Panc1 (cell line): ENCODE measurements around the gene FADD. TPM values are rescaled to one million over a fixed set of nuclear protein-coding genes. Genes with fewer than 3 reads are reported as not detected.
"Not testable (repeated sequence)": the region's sequence is repeated elsewhere in the genome, so short reads cannot be mapped to it uniquely, and the experiment has no call there.

ENCODE experiments used
- ATAC-seq: fragments of 200-7000 bp; cut with Tn5 transposase; 2 replicates; pipeline ENCODE4 v1.9.1; 2020; ENCODE audit warnings: mild to moderate bottlenecking, moderate library complexity
- BruUV-seq: library from RNA; stranded (reverse); fragments of 400-500 nt; replicated peaks from 2 replicates; lab custom pipeline; 2021; lab: Mats Ljungman, UMichigan
- CTCF ChIA-PET: fragments of 300-600 bp; sonication (Branson Sonifier 250); formaldehyde crosslinking; loops from one replicate; lab custom pipeline; 2022; ENCODE audit warnings: antibody characterized with exemption; lab: Charles Lee
- POLR2A ChIA-PET: fragments of 300-600 bp; sonication (Branson Sonifier 250); formaldehyde crosslinking; loops from one replicate; lab custom pipeline; 2022; ENCODE audit warnings: antibody characterized with exemption; lab: Charles Lee
- DNase-seq: peaks from one replicate; pipeline ENCODE4 v3.0.0-alpha.2; 2010; ENCODE audit warnings: low read depth, low spot score
- H3K27ac ChIP-seq: 2 replicates; pipeline ENCODE4 v1.5.1; 2011; ENCODE audit warnings: mild to moderate bottlenecking, low read length, inconsistent platforms
- H3K27me3 ChIP-seq: fragments of 200-500 bp; sonication (Bioruptor generic); 2 replicates; pipeline ENCODE4 v1.6.0; 2014; ENCODE audit warnings: low read length, inconsistent platforms; ENCODE audit not compliant: control insufficient read depth, insufficient read depth
- H3K36me3 ChIP-seq: fragments of 200-500 bp; sonication (Bioruptor generic); 2 replicates; pipeline ENCODE4 v1.5.1; 2014; ENCODE audit warnings: inconsistent platforms, mild to moderate bottlenecking, low read length, moderate library complexity; ENCODE audit not compliant: control insufficient read depth, insufficient read depth
- H3K4me1 ChIP-seq: 2 replicates; pipeline ENCODE4 v1.5.1; 2011; ENCODE audit warnings: inconsistent platforms, mild to moderate bottlenecking, low read length, moderate library complexity; ENCODE audit not compliant: control insufficient read depth, insufficient read depth
- H3K4me3 ChIP-seq, 2 experiments: 2 replicates each; pipeline ENCODE4 v1.5.1; 2011 to 2012; ENCODE audit warnings: low read depth in 2 of 2, low read length in 2 of 2, mild to moderate bottlenecking in 2 of 2, inconsistent platforms in 1 of 2, moderate library complexity in 1 of 2
- H3K9me3 ChIP-seq: fragments of 200-500 bp; sonication (Bioruptor generic); 2 replicates; pipeline ENCODE4 v1.5.1; 2014; ENCODE audit warnings: low read depth, mild to moderate bottlenecking, inconsistent platforms, low read length, moderate library complexity; ENCODE audit not compliant: control insufficient read depth, insufficient read depth
- POLR2AphosphoS5 ChIP-seq: IDR thresholded peaks from 2 replicates; pipeline ENCODE4 v1.6.1; 2012; ENCODE audit warnings: mild to moderate bottlenecking, low read depth, low read length, moderate library complexity
- SIN3A ChIP-seq: IDR thresholded peaks from 2 replicates; pipeline ENCODE4 v1.6.1; 2012; ENCODE audit warnings: low read depth, mild to moderate bottlenecking, low read length, moderate library complexity, borderline replicate concordance; ENCODE audit not compliant: insufficient read depth
- TCF7L2 ChIP-seq: IDR thresholded peaks from 2 replicates; pipeline ENCODE4 v1.6.1; 2011; ENCODE audit warnings: mild to moderate bottlenecking, low read depth, low read length, inconsistent platforms
- in situ Hi-C: cut with HindIII; loops from 2 replicates; pipeline ENCODE4 v1.10.0; 2016; ENCODE audit warnings: low sequenced_read_pairs, low pct_unique_long_range_greater_than_20kb
- intact Hi-C: fragments of 100-400 bp; cut with micrococcal nuclease; formaldehyde crosslinking; loops from one replicate; pipeline ENCODE4 v1.10.0; 2022; ENCODE audit not compliant: unreplicated experiment
- total RNA-seq: library from RNA; stranded (reverse); gene quantifications from one replicate; pipeline ENCODE4 v1.2.1, GENCODE V29; 2021; ENCODE audit not compliant: unreplicated experiment
- TF ChIP-seq, protein P1 (sequence below), 2 experiments: IDR thresholded peaks; 2 replicates each; pipeline ENCODE4 v1.6.1; 2011 to 2012; ENCODE audit warnings: low read depth in 2 of 2, control low read depth in 1 of 2, low read length in 1 of 2, mild to moderate bottlenecking in 1 of 2, moderate library complexity in 1 of 2; ENCODE audit not compliant: insufficient read depth in 1 of 2
- TF ChIP-seq, protein P2 (sequence below): fragments of 450-650 bp; IDR thresholded peaks from 2 replicates; pipeline ENCODE4 v1.5.1; 2017; ENCODE audit warnings: mild to moderate bottlenecking

The FADD gene
- total RNA-seq, 1 experiment from 2014 or later = 47.3 TPM

DNA sequence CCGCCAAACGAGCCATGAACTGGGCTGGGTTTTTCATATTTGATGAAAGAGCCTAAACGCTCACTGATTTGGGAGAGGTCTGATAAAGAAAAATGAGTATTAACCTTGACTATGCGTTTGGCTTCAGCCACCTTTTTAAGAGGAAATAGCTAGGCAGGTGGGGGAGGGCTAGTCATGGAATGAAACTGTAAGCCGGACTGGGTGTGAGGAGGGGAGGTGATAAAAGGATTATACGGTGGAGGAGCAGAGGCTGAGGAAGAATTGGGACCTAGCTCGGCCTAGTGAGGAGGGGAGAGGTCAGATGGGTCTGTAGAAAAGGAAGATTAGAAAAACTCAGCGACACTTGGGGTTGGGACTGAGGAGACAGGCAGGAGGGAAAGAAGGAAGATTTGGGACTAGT is 15.0 kb downstream of the FADD start:
- in situ Hi-C loops, BruUV-seq, CTCF ChIA-PET, DNase-seq, H3K27me3 ChIP-seq, ATAC-seq, H3K4me1 ChIP-seq, H3K4me3 ChIP-seq, H3K36me3 ChIP-seq, intact Hi-C loops, H3K27ac ChIP-seq, H3K9me3 ChIP-seq: not testable (repeated sequence)
- POLR2A ChIA-PET = interaction anchor here (0.6 kb wide), 1 partner anchor 43 kb away, joined by 3 read pairs; no protein-coding TSS in a partner anchor

DNA sequence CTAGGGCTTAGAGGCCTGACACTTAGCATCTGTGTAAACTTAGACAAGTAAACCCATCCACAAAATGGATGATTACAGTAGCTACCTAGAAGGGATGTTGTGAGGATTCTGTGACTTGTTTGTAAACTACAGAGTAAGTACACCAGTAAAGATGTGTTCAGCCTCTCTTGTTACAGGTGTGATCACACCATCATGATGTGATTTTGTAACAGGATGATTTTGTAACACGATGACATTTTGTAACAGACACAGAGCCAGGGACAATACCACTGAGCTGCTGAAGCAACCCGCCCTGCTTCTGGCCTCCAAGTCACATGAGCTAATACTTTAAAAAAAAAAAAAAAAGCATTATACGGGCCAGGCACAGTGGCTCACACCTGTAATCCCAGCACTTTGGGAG is 17.0 kb downstream of the FADD start:
- Histone ChIP-seq H3K4me3 (no peak overlapping the region), H3K36me3 (no peaks in the 10 kb centered on the region), H3K27me3 (no peaks in the 10 kb centered on the region), H3K4me1 (no peaks in the 10 kb centered on the region), H3K9me3 (no peaks in the 10 kb centered on the region), H3K27ac (no peak overlapping the region)
- no peak for TF ChIP-seq SIN3A
- TF ChIP-seq, protein P1, sequence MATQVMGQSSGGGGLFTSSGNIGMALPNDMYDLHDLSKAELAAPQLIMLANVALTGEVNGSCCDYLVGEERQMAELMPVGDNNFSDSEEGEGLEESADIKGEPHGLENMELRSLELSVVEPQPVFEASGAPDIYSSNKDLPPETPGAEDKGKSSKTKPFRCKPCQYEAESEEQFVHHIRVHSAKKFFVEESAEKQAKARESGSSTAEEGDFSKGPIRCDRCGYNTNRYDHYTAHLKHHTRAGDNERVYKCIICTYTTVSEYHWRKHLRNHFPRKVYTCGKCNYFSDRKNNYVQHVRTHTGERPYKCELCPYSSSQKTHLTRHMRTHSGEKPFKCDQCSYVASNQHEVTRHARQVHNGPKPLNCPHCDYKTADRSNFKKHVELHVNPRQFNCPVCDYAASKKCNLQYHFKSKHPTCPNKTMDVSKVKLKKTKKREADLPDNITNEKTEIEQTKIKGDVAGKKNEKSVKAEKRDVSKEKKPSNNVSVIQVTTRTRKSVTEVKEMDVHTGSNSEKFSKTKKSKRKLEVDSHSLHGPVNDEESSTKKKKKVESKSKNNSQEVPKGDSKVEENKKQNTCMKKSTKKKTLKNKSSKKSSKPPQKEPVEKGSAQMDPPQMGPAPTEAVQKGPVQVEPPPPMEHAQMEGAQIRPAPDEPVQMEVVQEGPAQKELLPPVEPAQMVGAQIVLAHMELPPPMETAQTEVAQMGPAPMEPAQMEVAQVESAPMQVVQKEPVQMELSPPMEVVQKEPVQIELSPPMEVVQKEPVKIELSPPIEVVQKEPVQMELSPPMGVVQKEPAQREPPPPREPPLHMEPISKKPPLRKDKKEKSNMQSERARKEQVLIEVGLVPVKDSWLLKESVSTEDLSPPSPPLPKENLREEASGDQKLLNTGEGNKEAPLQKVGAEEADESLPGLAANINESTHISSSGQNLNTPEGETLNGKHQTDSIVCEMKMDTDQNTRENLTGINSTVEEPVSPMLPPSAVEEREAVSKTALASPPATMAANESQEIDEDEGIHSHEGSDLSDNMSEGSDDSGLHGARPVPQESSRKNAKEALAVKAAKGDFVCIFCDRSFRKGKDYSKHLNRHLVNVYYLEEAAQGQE (IDR thresholded peaks at IDR 0.05; ENCODE audit: insufficient read depth in 1 of 2, low read depth in 2 of 2, low read length in 1 of 2) = no peak
- TF ChIP-seq, protein P2, sequence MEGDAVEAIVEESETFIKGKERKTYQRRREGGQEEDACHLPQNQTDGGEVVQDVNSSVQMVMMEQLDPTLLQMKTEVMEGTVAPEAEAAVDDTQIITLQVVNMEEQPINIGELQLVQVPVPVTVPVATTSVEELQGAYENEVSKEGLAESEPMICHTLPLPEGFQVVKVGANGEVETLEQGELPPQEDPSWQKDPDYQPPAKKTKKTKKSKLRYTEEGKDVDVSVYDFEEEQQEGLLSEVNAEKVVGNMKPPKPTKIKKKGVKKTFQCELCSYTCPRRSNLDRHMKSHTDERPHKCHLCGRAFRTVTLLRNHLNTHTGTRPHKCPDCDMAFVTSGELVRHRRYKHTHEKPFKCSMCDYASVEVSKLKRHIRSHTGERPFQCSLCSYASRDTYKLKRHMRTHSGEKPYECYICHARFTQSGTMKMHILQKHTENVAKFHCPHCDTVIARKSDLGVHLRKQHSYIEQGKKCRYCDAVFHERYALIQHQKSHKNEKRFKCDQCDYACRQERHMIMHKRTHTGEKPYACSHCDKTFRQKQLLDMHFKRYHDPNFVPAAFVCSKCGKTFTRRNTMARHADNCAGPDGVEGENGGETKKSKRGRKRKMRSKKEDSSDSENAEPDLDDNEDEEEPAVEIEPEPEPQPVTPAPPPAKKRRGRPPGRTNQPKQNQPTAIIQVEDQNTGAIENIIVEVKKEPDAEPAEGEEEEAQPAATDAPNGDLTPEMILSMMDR = no peak
- TF ChIP-seq POLR2AphosphoS5 = no peak
- TF ChIP-seq TCF7L2 = no peak
- intact Hi-C loops = no loop called here
- BruUV-seq = no TSS peak
- no peak for DNase-seq
- POLR2A ChIA-PET = interaction anchor here (0.6 kb wide), 1 partner anchor 213 kb away, joined by 6 read pairs; no protein-coding TSS in a partner anchor
- CTCF ChIA-PET = interaction anchor here (0.6 kb wide), 1 partner anchor 305 kb away, joined by 3 read pairs; no protein-coding TSS in a partner anchor
- in situ Hi-C loops = no loop called here
- ATAC-seq = no peak

DNA sequence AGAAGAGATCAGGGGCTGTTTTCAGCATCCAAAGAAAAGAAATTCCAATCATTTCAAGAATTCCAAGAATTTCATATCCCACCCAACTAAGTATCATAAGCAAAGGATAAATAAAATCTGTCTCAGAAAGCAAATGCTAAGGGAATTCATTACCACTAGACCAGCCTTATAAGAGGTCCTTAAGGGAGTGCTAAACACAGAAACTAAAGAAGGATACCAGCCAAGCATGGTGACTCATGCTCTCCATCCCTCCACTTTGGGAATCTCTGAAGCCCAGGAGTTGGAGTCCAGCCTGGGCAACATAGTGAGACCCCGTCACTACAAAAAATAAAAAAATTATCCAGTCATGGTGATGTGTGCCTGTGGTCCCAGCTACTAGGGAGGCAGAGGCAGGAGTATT is 17.8 kb downstream of the FADD start:
- no TSS peak for BruUV-seq
- POLR2A ChIA-PET = interaction anchor here (0.6 kb wide), 1 partner anchor 214 kb away, joined by 6 read pairs; no protein-coding TSS in a partner anchor
- in situ Hi-C loops (no loop called here), intact Hi-C loops (no loop called here)
- Histone ChIP-seq H3K9me3 (no peaks in the 10 kb centered on the region), H3K4me3 (no peak overlapping the region), H3K36me3 (no peaks in the 10 kb centered on the region), H3K4me1 (no peaks in the 10 kb centered on the region), H3K27me3 (no peaks in the 10 kb centered on the region), H3K27ac (no peak overlapping the region)
- CTCF ChIA-PET = no interaction called here
- TF ChIP-seq, protein P2 = no peak
- TF ChIP-seq SIN3A (no peak), TCF7L2 (no peak), POLR2AphosphoS5 (no peak)
- TF ChIP-seq, protein P1 (IDR thresholded peaks at IDR 0.05; ENCODE audit: insufficient read depth in 1 of 2, low read depth in 2 of 2, low read length in 1 of 2) = no peak
- no peak for ATAC-seq
- DNase-seq = no peak
